ENCODE measurements around the gene TRIM23.
A peak's percentile ranks its signal among the peaks of the same experiment; 100 is the strongest.
"Not testable (repeated sequence)": the region's sequence is repeated elsewhere in the genome, so short reads cannot be mapped to it uniquely, and the experiment has no call there.

Gene TRIM23

DNA sequence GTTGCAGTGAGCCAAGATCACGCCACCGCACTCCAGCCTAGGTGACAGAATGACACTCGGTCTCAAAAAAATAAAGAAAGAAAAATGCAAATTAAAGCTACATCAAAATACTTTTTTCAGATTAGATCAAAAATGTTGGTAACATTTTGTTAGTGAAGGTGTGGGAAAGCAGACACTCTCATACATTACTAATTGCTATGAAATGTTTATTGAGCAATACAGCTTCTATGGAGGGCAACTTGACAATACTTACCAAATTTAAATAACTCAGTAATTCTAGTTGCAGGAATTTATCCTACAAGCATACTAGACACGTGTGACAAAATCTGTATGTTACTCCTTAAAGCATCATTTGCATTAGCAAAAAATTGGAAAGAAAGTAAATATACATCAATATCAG, 4.1 kb downstream of the TRIM23 start:
- Mint-ChIP-seq H3K4me1 (ENCODE audit: low read depth) (peaks cover 40% of the 10 kb centered on the region), H3K4me3 (no peak overlapping the region), H3K27me3 (no peaks in the 10 kb centered on the region), H3K36me3 (ENCODE audit: low read depth) (peaks cover 45% of the 10 kb centered on the region), H3K27ac (no peak overlapping the region), H3K9me3 (no peaks in the 10 kb centered on the region)
- no peak for DNase-seq

DNA sequence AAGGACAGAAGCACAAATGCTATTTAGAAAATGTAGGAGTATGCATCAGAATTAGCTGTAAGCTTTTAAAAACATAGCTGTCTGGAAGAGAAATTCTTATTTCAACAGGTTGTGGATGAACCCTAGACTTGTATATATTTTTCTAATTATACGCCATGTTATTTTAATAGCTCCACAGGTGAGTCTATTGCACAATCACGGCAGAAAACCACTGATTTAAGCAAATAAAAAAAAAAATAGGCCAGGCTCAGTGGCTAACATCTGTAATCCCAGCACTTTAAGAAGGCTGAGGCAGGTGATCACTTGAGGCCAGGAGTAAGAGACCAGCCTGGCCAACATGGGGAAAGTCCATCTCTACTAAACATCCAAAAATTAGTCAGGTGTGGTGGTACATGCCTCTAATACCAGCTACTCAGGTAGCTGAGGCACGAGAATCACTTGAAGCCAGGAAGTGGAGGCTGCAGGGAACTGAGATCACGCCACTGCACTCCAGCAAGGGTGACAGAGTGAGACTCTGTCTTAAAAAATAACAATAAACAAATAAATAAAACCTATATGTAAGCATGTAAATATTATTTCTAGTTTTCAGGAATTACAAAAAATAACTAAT, 11.7 kb downstream of the TRIM23 start:
- Mint-ChIP-seq H3K9me3 (no peaks in the 10 kb centered on the region), H3K4me1 (ENCODE audit: low read depth) (peaks cover 6% of the 10 kb centered on the region), H3K27me3 (no peaks in the 10 kb centered on the region), H3K27ac (no peak overlapping the region), H3K36me3 (ENCODE audit: low read depth) (peaks cover 78% of the 10 kb centered on the region), H3K4me3 (no peak overlapping the region)
- DNase-seq, result no peak

GRCh38 chr5:65611524-65611923, 12.6 kb downstream of the TRIM23 start:
- DNase-seq, result no peak
- no peak overlapping the region for H3K27ac Mint-ChIP-seq
- H3K27me3 Mint-ChIP-seq, result no peaks in the 10 kb centered on the region
- H3K4me3 Mint-ChIP-seq, result no peak overlapping the region
- H3K9me3 Mint-ChIP-seq, result no peaks in the 10 kb centered on the region
- peaks cover 6% of the 10 kb centered on the region for H3K4me1 Mint-ChIP-seq (ENCODE audit: low read depth)
- peaks cover 83% of the 10 kb centered on the region for H3K36me3 Mint-ChIP-seq (ENCODE audit: low read depth)

- Mint-ChIP-seq H3K9me3 (peaks cover 12% of the 10 kb centered on the region), H3K36me3 (ENCODE audit: low read depth) (peaks cover 92% of the 10 kb centered on the region)
- not testable (repeated sequence) for H3K4me3 Mint-ChIP-seq; H3K4me1 Mint-ChIP-seq (ENCODE audit: low read depth); H3K27me3 Mint-ChIP-seq; H3K27ac Mint-ChIP-seq; DNase-seq
Observed at GRCh38 chr5:65601761-65602160, 22.4 kb downstream of the TRIM23 start.

GRCh38 chr5:65588694-65589093, 35.4 kb downstream of the TRIM23 start:
- no peak overlapping the region for H3K27ac Mint-ChIP-seq
- no peaks in the 10 kb centered on the region for H3K9me3 Mint-ChIP-seq
- no peak for DNase-seq
- H3K27me3 Mint-ChIP-seq, result no peaks in the 10 kb centered on the region
- H3K36me3 Mint-ChIP-seq (ENCODE audit: low read depth), result peaks cover 75% of the 10 kb centered on the region
- no peaks in the 10 kb centered on the region for H3K4me1 Mint-ChIP-seq (ENCODE audit: low read depth)
- H3K4me3 Mint-ChIP-seq, result no peak overlapping the region

DNA sequence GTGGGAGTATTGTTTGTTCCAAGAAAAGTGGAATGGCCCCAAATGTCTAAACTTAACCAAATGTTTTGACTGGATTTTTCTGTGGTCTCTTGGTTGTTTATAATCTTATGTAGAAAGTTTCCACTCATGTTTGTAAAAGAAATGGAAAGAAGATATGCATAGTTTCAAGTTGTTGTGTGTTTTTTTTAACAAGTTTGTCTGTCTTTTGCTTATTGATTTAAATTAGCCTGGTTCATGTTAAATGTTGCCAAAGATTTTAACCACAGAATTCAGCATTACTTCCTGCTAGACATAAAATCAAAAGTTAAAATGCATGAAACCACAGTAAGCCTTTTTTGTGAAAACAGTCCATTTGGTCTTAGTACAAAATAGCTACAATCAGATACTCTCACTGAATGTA, 47.0 kb downstream of the TRIM23 start:
- H3K27ac Mint-ChIP-seq, result peak overlapping the region; percentile 81
- H3K36me3 Mint-ChIP-seq (ENCODE audit: low read depth), result peaks cover 85% of the 10 kb centered on the region
- DNase-seq, result no peak
- no peak overlapping the region for H3K4me3 Mint-ChIP-seq
- no peaks in the 10 kb centered on the region for H3K27me3 Mint-ChIP-seq
- H3K9me3 Mint-ChIP-seq, result no peaks in the 10 kb centered on the region
- H3K4me1 Mint-ChIP-seq (ENCODE audit: low read depth), result peaks cover 38% of the 10 kb centered on the region

GRCh38 chr5:65570598-65571226, 53.4 kb downstream of the TRIM23 start:
- Mint-ChIP-seq H3K36me3 (ENCODE audit: low read depth) (peaks cover 77% of the 10 kb centered on the region), H3K27ac (no peak overlapping the region)

GRCh38 chr5:65566505-65566904, 57.6 kb downstream of the TRIM23 start:
- Mint-ChIP-seq H3K4me3 (no peak overlapping the region), H3K36me3 (ENCODE audit: low read depth) (peaks cover 72% of the 10 kb centered on the region), H3K9me3 (no peaks in the 10 kb centered on the region), H3K27me3 (no peaks in the 10 kb centered on the region), H3K27ac (peak overlapping the region; percentile 72), H3K4me1 (ENCODE audit: low read depth) (peaks cover 44% of the 10 kb centered on the region)
- DNase-seq, result no peak

More at GRCh38 chr5:65570598-65571226, 53.4 kb downstream of the TRIM23 start:
- Mint-ChIP-seq H3K9me3 (no peaks in the 10 kb centered on the region), H3K4me3 (no peak overlapping the region), H3K4me1 (ENCODE audit: low read depth) (peaks cover 51% of the 10 kb centered on the region), H3K27me3 (no peaks in the 10 kb centered on the region)
- DNase-seq, result no peak

DNA sequence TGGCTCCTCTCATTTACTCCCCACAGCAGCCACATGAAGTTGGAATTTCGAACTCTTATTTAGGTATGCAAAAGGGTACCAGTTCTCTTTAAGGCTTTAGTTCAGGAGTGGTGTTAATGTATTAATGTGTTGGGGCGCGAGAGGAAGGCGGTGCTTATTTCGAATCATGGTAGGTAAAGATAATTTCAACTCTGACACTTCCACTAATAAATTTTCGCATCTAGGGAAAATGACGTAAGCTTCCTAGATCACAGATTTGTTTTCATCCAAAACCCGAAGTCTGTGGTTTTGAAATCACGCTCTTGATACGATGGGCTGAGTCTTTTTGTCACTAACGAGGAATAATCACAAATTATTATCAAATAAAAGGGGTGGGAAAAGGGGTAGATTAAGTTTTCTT, 60.4 kb downstream of the TRIM23 start:
- peak overlapping the region; percentile 96 for H3K27ac Mint-ChIP-seq
- peaks cover 54% of the 10 kb centered on the region for H3K4me1 Mint-ChIP-seq (ENCODE audit: low read depth)
- peak overlapping the region; percentile 88 for H3K4me3 Mint-ChIP-seq
- no peak for DNase-seq
- H3K36me3 Mint-ChIP-seq (ENCODE audit: low read depth), result peaks cover 74% of the 10 kb centered on the region
- H3K9me3 Mint-ChIP-seq, result no peaks in the 10 kb centered on the region
- no peaks in the 10 kb centered on the region for H3K27me3 Mint-ChIP-seq

- H3K27me3 Mint-ChIP-seq, result no peaks in the 10 kb centered on the region
- H3K9me3 Mint-ChIP-seq, result no peaks in the 10 kb centered on the region
- H3K36me3 Mint-ChIP-seq (ENCODE audit: low read depth), result peaks cover 75% of the 10 kb centered on the region
- H3K4me1 Mint-ChIP-seq (ENCODE audit: low read depth), result peaks cover 58% of the 10 kb centered on the region
- peak within 1 kb of the TSS; percentile 88 for H3K4me3 Mint-ChIP-seq
- peak within 1 kb of the TSS; percentile 96 for H3K27ac Mint-ChIP-seq
- peak; percentile 94 for DNase-seq
Observed at GRCh38 chr5:65562731-65563701, 61.1 kb downstream of the TRIM23 start, which contains the start of the genes CENPK and PPWD1. TSS of gene CENPK (minus strand) at chr5:65563168. CDS start at chr5:65554907, 8,261 bp downstream. TSS of gene PPWD1 (plus strand) at chr5:65563296. CDS start at chr5:65563311, 15 bp downstream.

DNA sequence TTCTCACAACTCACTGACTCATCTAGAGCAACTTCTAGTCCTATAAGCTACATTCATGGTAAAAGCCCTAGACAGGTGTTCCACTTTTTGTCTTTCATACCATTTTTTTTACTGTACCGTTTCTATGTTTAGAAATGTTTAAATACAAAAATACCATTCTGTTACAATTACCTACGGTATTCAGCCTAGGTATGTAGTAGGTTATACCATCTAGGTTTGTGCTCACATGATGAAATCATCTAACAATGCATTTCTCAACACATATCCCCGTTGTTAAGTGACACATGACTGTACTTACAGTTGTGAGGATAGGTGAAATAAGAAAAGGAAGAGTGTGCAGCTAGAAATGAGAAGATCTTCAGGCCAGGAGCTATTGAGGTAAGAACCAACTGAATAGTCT, 67.4 kb downstream of the TRIM23 start:
- Mint-ChIP-seq H3K9me3 (no peaks in the 10 kb centered on the region), H3K4me1 (ENCODE audit: low read depth) (peaks cover 57% of the 10 kb centered on the region), H3K27ac (peak overlapping the region; percentile 2), H3K27me3 (no peaks in the 10 kb centered on the region), H3K4me3 (no peak overlapping the region), H3K36me3 (ENCODE audit: low read depth) (peaks cover 80% of the 10 kb centered on the region)
- DNase-seq, result no peak

- no peak for DNase-seq
- no peaks in the 10 kb centered on the region for H3K9me3 Mint-ChIP-seq
- no peaks in the 10 kb centered on the region for H3K27me3 Mint-ChIP-seq
- H3K27ac Mint-ChIP-seq, result no peak overlapping the region
- no peak overlapping the region for H3K4me3 Mint-ChIP-seq
- peaks cover 80% of the 10 kb centered on the region for H3K36me3 Mint-ChIP-seq (ENCODE audit: low read depth)
- peaks cover 53% of the 10 kb centered on the region for H3K4me1 Mint-ChIP-seq (ENCODE audit: low read depth)
Observed at GRCh38 chr5:65556181-65556580, 68.0 kb downstream of the TRIM23 start.

GRCh38 chr5:65555287-65555686, 68.8 kb downstream of the TRIM23 start:
- Mint-ChIP-seq H3K27ac (peak overlapping the region; percentile 2), H3K4me1 (ENCODE audit: low read depth) (peaks cover 48% of the 10 kb centered on the region), H3K4me3 (no peak overlapping the region), H3K36me3 (ENCODE audit: low read depth) (peaks cover 84% of the 10 kb centered on the region), H3K9me3 (no peaks in the 10 kb centered on the region), H3K27me3 (no peaks in the 10 kb centered on the region)
- no peak for DNase-seq

GRCh38 chr5:65553941-65554340, 70.2 kb downstream of the TRIM23 start:
- Mint-ChIP-seq H3K9me3 (no peaks in the 10 kb centered on the region), H3K36me3 (ENCODE audit: low read depth) (peaks cover 87% of the 10 kb centered on the region), H3K27ac (no peak overlapping the region), H3K27me3 (no peaks in the 10 kb centered on the region), H3K4me3 (no peak overlapping the region), H3K4me1 (ENCODE audit: low read depth) (peaks cover 42% of the 10 kb centered on the region)
- no peak for DNase-seq
